GM12875 (cell line): ENCODE results near the gene GATM.

ENCODE experiments used
- H3K4me3 ChIP-seq: one replicate; pipeline ENCODE4 v1.5.1; 2011; ENCODE audit warnings: low read depth, low read length, control low read depth
- CTCF ChIP-seq: IDR thresholded peaks from 2 replicates; pipeline ENCODE4 v1.5.1; 2011; ENCODE audit warnings: low read depth, mild to moderate bottlenecking, control low read depth, inconsistent platforms, low read length, moderate library complexity, borderline replicate concordance; ENCODE audit not compliant: insufficient read depth

Gene GATM

GRCh38 chr15:45407786-45408185, 29.4 kb upstream of the GATM start:
- H3K4me3 ChIP-seq: no peak overlapping the region
- no peak for TF ChIP-seq CTCF

GRCh38 chr15:45402955-45403877, 24.9 kb upstream of the GATM start:
- peak overlapping the region; percentile 100 for H3K4me3 ChIP-seq
- TF ChIP-seq CTCF: no peak

- peak overlapping the region; percentile 100 for H3K4me3 ChIP-seq
- TF ChIP-seq CTCF: no peak
These were observed 24.0 kb upstream of the GATM start for GRCh38 chr15:45402162-45402954.

- H3K4me3 ChIP-seq: peak overlapping the region; percentile 100
- TF ChIP-seq CTCF: no peak
These were observed 23.4 kb upstream of the GATM start for GRCh38 chr15:45401665-45402161.

- peak; percentile 63; the same call in 1 of the 2 replicates for TF ChIP-seq CTCF
- no peak overlapping the region for H3K4me3 ChIP-seq
These were observed 21.3 kb upstream of the GATM start for GRCh38 chr15:45399381-45400212.

GRCh38 chr15:45397116-45397665, 18.8 kb upstream of the GATM start:
- TF ChIP-seq CTCF: no peak
- H3K4me3 ChIP-seq: no peak overlapping the region
